ENCODE data around the gene DBX1.

DBX1 gene

GRCh38 chr11:20120134-20120925 is 39.9 kb downstream of the DBX1 start:
- no peak for DNase-seq (ENCODE audit: low spot score)

GRCh38 chr11:20119315-20119714 is 41.0 kb downstream of the DBX1 start:
- no peak for DNase-seq (ENCODE audit: low spot score)

GRCh38 chr11:20118209-20118608 is 42.1 kb downstream of the DBX1 start:
- DNase-seq (ENCODE audit: low spot score) = no peak

GRCh38 chr11:20117291-20117690 is 43.0 kb downstream of the DBX1 start:
- DNase-seq (ENCODE audit: low spot score) = no peak

GRCh38 chr11:20116825-20117224 is 43.5 kb downstream of the DBX1 start:
- DNase-seq (ENCODE audit: low spot score) = no peak

GRCh38 chr11:20114588-20114987 is 45.7 kb downstream of the DBX1 start:
- DNase-seq (ENCODE audit: low spot score) = no peak

- DNase-seq (ENCODE audit: low spot score) = no peak
These were observed 47.2 kb downstream of the DBX1 start for GRCh38 chr11:20113149-20113438.

GRCh38 chr11:20112291-20113148 is 47.8 kb downstream of the DBX1 start:
- no peak for DNase-seq (ENCODE audit: low spot score)

- DNase-seq (ENCODE audit: low spot score) = no peak
These were observed 48.4 kb downstream of the DBX1 start for GRCh38 chr11:20111871-20112270.

GRCh38 chr11:20110908-20111669 is 49.2 kb downstream of the DBX1 start:
- DNase-seq (ENCODE audit: low spot score) = no peak

- DNase-seq (ENCODE audit: low spot score) = no peak
These were observed 50.4 kb downstream of the DBX1 start for GRCh38 chr11:20109731-20110445.

Data from left forelimb (tissue), 1 donor.